NB4 (cell line): ENCODE data around the gene C10orf53.

Experiments used
- POLR2A ChIP-seq: IDR thresholded peaks from 2 replicates; pipeline ENCODE4 v1.6.1; 2011; ENCODE audit warnings: mild to moderate bottlenecking; ENCODE audit not compliant: insufficient read length; ENCODE audit errors: extremely low read depth
- TF ChIP-seq, protein P1 (sequence below): IDR thresholded peaks from one replicate; pipeline ENCODE4 v1.5.1; 2012; ENCODE audit warnings: low read depth, low read length

DNA sequence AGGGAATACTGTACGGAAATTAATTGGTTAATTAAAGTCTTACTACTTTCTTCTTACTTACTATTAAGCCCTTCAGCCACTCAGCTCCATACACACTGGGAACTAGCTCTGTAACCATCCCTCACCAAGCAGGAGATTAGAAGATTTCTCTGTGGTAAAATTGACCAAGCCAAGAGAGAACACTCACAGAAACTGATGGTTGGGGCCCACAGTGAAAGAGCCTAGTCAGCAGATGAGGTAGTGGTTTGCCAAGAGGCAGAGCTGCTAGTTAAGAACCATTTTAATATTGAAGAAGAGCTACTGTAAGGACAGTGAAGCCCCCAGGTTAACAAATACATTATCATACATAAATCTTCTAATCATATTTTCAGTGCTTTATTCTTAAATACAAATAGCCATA, 21.8 kb upstream of the C10orf53 start:
- TF ChIP-seq, protein P1, sequence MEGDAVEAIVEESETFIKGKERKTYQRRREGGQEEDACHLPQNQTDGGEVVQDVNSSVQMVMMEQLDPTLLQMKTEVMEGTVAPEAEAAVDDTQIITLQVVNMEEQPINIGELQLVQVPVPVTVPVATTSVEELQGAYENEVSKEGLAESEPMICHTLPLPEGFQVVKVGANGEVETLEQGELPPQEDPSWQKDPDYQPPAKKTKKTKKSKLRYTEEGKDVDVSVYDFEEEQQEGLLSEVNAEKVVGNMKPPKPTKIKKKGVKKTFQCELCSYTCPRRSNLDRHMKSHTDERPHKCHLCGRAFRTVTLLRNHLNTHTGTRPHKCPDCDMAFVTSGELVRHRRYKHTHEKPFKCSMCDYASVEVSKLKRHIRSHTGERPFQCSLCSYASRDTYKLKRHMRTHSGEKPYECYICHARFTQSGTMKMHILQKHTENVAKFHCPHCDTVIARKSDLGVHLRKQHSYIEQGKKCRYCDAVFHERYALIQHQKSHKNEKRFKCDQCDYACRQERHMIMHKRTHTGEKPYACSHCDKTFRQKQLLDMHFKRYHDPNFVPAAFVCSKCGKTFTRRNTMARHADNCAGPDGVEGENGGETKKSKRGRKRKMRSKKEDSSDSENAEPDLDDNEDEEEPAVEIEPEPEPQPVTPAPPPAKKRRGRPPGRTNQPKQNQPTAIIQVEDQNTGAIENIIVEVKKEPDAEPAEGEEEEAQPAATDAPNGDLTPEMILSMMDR = no peak
- TF ChIP-seq POLR2A = no peak
